Neural cell (in vitro differentiated cells): ENCODE data around the gene FAM9C.

Experiments used
- EP300 ChIP-seq: fragments of 450-650 bp; conservative IDR thresholded peaks from 2 replicates; pipeline ENCODE4 v1.6.1; 2014; ENCODE audit warnings: antibody characterized with exemption, mild to moderate bottlenecking, moderate library complexity; ENCODE audit not compliant: poor library complexity, severe bottlenecking
- RAD21 ChIP-seq: fragments of 450-650 bp; conservative IDR thresholded peaks from 2 replicates; pipeline ENCODE4 v1.6.1; 2014; ENCODE audit warnings: antibody characterized with exemption, mild to moderate bottlenecking, moderate library complexity
- TF ChIP-seq, protein P1 (sequence below): fragments of 450-650 bp; IDR thresholded peaks from 2 replicates; pipeline ENCODE4 v1.5.1; 2014; ENCODE audit warnings: antibody characterized with exemption, mild to moderate bottlenecking, moderate library complexity; ENCODE audit not compliant: poor library complexity, severe bottlenecking

DNA sequence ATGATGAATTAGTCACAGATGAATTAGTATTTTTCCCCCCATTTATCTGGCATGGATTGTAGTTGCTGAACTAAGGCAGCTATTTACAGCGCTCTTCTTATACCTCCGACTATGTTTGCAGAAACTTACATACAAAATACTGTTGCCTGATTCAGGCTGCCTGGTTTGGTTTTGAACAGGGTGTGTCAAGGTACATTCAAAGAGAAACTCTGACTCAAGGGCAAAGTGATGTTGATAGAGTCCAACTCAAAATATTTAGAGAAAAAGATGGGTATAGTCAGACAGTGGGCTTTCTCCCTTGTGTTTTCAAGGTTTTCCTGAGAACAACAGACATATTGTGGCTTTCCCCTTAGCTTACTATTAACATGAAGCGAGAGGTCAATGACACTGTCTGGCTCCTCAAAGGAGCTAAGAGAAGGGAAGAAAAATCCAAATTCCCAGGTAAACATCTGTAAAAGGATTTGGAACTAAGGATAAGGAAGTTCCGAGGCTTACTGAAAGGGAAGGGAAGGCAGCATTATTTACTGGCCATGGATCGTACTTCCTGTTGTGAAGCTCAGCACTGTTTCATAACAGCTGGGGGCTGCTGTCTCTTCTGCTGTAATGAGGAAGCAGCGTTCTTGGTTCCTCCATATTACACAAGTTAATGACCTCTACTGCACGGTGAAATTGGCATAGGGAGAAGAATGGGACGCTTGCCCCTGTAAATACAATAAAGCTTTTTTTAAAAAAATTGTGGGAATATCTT lies 30.9 kb downstream of the FAM9C start:
- TF ChIP-seq, protein P1, sequence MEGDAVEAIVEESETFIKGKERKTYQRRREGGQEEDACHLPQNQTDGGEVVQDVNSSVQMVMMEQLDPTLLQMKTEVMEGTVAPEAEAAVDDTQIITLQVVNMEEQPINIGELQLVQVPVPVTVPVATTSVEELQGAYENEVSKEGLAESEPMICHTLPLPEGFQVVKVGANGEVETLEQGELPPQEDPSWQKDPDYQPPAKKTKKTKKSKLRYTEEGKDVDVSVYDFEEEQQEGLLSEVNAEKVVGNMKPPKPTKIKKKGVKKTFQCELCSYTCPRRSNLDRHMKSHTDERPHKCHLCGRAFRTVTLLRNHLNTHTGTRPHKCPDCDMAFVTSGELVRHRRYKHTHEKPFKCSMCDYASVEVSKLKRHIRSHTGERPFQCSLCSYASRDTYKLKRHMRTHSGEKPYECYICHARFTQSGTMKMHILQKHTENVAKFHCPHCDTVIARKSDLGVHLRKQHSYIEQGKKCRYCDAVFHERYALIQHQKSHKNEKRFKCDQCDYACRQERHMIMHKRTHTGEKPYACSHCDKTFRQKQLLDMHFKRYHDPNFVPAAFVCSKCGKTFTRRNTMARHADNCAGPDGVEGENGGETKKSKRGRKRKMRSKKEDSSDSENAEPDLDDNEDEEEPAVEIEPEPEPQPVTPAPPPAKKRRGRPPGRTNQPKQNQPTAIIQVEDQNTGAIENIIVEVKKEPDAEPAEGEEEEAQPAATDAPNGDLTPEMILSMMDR: no peak
- TF ChIP-seq EP300: no peak
- no peak for TF ChIP-seq RAD21
